Keratinocyte (primary cell): ENCODE results near the gene ABLIM2. TPM values are rescaled to one million over a fixed set of nuclear protein-coding genes. Genes with fewer than 3 reads are reported as not detected.

Source experiments
- DNase-seq: peaks from one replicate; pipeline ENCODE4 v3.0.0-alpha.2; 2011; ENCODE audit warnings: low read depth, missing footprints, low spot score
- FAIRE-seq: peaks from 2 replicates; lab custom pipeline; 2011; peaks lifted over from hg19 to GRCh38; lab: Jason Lieb, UNC
- H2AFZ ChIP-seq: 2 replicates; pipeline ENCODE4 v1.6.0; 2012; ENCODE audit warnings: low read length, control low read depth, inconsistent platforms; ENCODE audit not compliant: control insufficient read depth
- H3K27ac ChIP-seq: 2 replicates; pipeline ENCODE4 v1.5.1; 2011; ENCODE audit warnings: low read length; ENCODE audit not compliant: control insufficient read depth, insufficient read depth
- H3K27me3 ChIP-seq: 3 replicates; pipeline ENCODE4 v1.6.0; 2011; ENCODE audit warnings: low read length; ENCODE audit not compliant: control insufficient read depth, insufficient read depth; ENCODE audit errors: extremely low read depth
- H3K36me3 ChIP-seq, 2 experiments: 2 replicates in 1 of 2; 3 replicates in 1 of 2; pipeline ENCODE4 v1.5.1; 2011; ENCODE audit warnings: low read length in 2 of 2, mild to moderate bottlenecking in 1 of 2; ENCODE audit not compliant: control insufficient read depth in 2 of 2, insufficient read depth in 2 of 2; ENCODE audit errors: extremely low read depth in 1 of 2
- H3K4me1 ChIP-seq: 3 replicates; pipeline ENCODE4 v1.5.1; 2011; ENCODE audit warnings: low read length; ENCODE audit not compliant: control insufficient read depth, insufficient read depth; ENCODE audit errors: extremely low read depth
- H3K4me2 ChIP-seq: 3 replicates; pipeline ENCODE4 v1.6.0; 2011; ENCODE audit warnings: low read depth, low read length; ENCODE audit not compliant: control insufficient read depth, insufficient read depth; ENCODE audit errors: extremely low read depth
- H3K4me3 ChIP-seq, 3 experiments: fragments of 200-600 bp in 1 of 3; sonication (generic) in 1 of 3; 2 replicates in 2 of 3; 3 replicates in 1 of 3; pipeline ENCODE4 v1.5.1; 2011 to 2016; ENCODE audit warnings: low read length in 3 of 3, mild to moderate bottlenecking in 3 of 3, control low read depth in 2 of 3, inconsistent platforms in 1 of 3, low read depth in 1 of 3, mixed read lengths in 1 of 3, mixed run types in 1 of 3, moderate library complexity in 1 of 3; ENCODE audit not compliant: control insufficient read depth in 2 of 3, insufficient read depth in 2 of 3; ENCODE audit errors: extremely low read depth in 1 of 3
- H3K79me2 ChIP-seq: 2 replicates; pipeline ENCODE4 v1.6.0; 2012; ENCODE audit warnings: low read length; ENCODE audit not compliant: control insufficient read depth, insufficient read depth
- H3K9ac ChIP-seq: 3 replicates; pipeline ENCODE4 v1.6.0; 2011; ENCODE audit warnings: low read length; ENCODE audit not compliant: control insufficient read depth, insufficient read depth; ENCODE audit errors: extremely low read depth
- H3K9me1 ChIP-seq: 3 replicates; pipeline ENCODE4 v1.6.0; 2011; ENCODE audit warnings: low read length; ENCODE audit not compliant: control insufficient read depth, insufficient read depth; ENCODE audit errors: extremely low read depth
- H3K9me3 ChIP-seq: 2 replicates; pipeline ENCODE4 v1.5.1; 2012; ENCODE audit warnings: low read depth, low read length; ENCODE audit not compliant: control insufficient read depth
- H4K20me1 ChIP-seq: 3 replicates; pipeline ENCODE4 v1.6.0; 2011; ENCODE audit warnings: low read length; ENCODE audit not compliant: control insufficient read depth, insufficient read depth; ENCODE audit errors: extremely low read depth
- CTCF ChIP-seq, 3 experiments: IDR thresholded peaks in 1 of 3; conservative IDR thresholded peaks in 1 of 3; optimal IDR thresholded peaks in 1 of 3; 2 replicates in 2 of 3; 3 replicates in 1 of 3; pipeline versions ENCODE3 to v1.5.1; 2011; ENCODE audit warnings: low read length in 3 of 3, mild to moderate bottlenecking in 3 of 3, moderate library complexity in 2 of 3, control low read depth in 1 of 3, inconsistent platforms in 1 of 3; ENCODE audit not compliant: insufficient read depth in 2 of 3; ENCODE audit errors: extremely low read depth in 1 of 3
- EZH2 ChIP-seq: IDR thresholded peaks from one replicate; pipeline ENCODE4 v1.6.1; 2012; ENCODE audit warnings: inconsistent platforms, mild to moderate bottlenecking, low read length, moderate library complexity
- dilution Hi-C: fragments of 300-500 bp; cut with MboI; formaldehyde crosslinking; loops from one replicate; pipeline ENCODE4 v1.7.0; 2020; ENCODE audit warnings: low sequenced_read_pairs; ENCODE audit not compliant: extremely low pct_ligation_motif_present
- polyA plus RNA-seq, 5 experiments: library from polyadenylated mRNA; depleted of rRNA in 3 of 5; stranded (reverse) in 3 of 5; stranded (forward) in 1 of 5; unstranded in 1 of 5; fragments of >200 nt; gene quantifications; 1 replicate in 1 of 5; 2 replicates in 3 of 5; 3 replicates in 1 of 5; pipeline versions ENCODE4 v1.2.1 to v1.2.3, GENCODE V29; 2011 to 2012; ENCODE audit warnings: missing spikeins in 2 of 5, low read depth in 1 of 5, low replicate concordance in 1 of 5

ABLIM2 gene
- polyA plus RNA-seq, 1 donor (not counting 4 experiments of a cell fraction or from before 2014, with no cell fraction given), result 0.94 TPM

GRCh38 chr4:7926822-7927221 is 231.8 kb downstream of the ABLIM2 start:
- peaks cover 86% of the 10 kb centered on the region for H3K79me2 ChIP-seq

GRCh38 chr4:7924570-7924969 is 234.0 kb downstream of the ABLIM2 start:
- H3K27ac ChIP-seq, result no peak overlapping the region
- dilution Hi-C loops, result no loop called here
- H3K79me2 ChIP-seq, result peaks cover 82% of the 10 kb centered on the region

More at GRCh38 chr4:7926822-7927221, 231.8 kb downstream of the ABLIM2 start:
- H3K9me1 ChIP-seq, result no peaks in the 10 kb centered on the region
- H3K9me3 ChIP-seq, result no peaks in the 10 kb centered on the region
- no peak overlapping the region for H3K4me3 ChIP-seq
- no peak overlapping the region for H2AFZ ChIP-seq
- peaks cover 6% of the 10 kb centered on the region for H4K20me1 ChIP-seq
- no peak overlapping the region for H3K9ac ChIP-seq
- H3K4me1 ChIP-seq, result peaks cover 19% of the 10 kb centered on the region
- FAIRE-seq (no peak), DNase-seq (no peak)
- TF ChIP-seq EZH2 (no peak), CTCF (optimal IDR thresholded peaks at IDR 0.05 in 1 of 3, IDR thresholded peaks at IDR 0.05 in 1 of 3, conservative IDR thresholded peaks at IDR 0.05 in 1 of 3; ENCODE audit: extremely low read depth in 1 of 3, insufficient read depth in 2 of 3, low read length in 3 of 3) (no peak)
- no peak overlapping the region for H3K27ac ChIP-seq
- dilution Hi-C loops, result no loop called here
- H3K36me3 ChIP-seq, result no peaks in the 10 kb centered on the region
- no peak overlapping the region for H3K4me2 ChIP-seq
- H3K27me3 ChIP-seq, result no peaks in the 10 kb centered on the region

GRCh38 chr4:7924163-7924562 is 234.4 kb downstream of the ABLIM2 start:
- H3K9me3 ChIP-seq, result no peaks in the 10 kb centered on the region
- no peak for TF ChIP-seq CTCF (optimal IDR thresholded peaks at IDR 0.05 in 1 of 3, IDR thresholded peaks at IDR 0.05 in 1 of 3, conservative IDR thresholded peaks at IDR 0.05 in 1 of 3; ENCODE audit: extremely low read depth in 1 of 3, insufficient read depth in 2 of 3, low read length in 3 of 3)
- TF ChIP-seq EZH2, result no peak
- H3K4me3 ChIP-seq, result no peak overlapping the region
- dilution Hi-C loops, result no loop called here
- H4K20me1 ChIP-seq, result no peaks in the 10 kb centered on the region
- H3K36me3 ChIP-seq, result no peaks in the 10 kb centered on the region
- H3K4me1 ChIP-seq, result peaks cover 6% of the 10 kb centered on the region
- no peak overlapping the region for H3K27ac ChIP-seq
- no peak overlapping the region for H3K4me2 ChIP-seq
- H3K79me2 ChIP-seq, result peaks cover 81% of the 10 kb centered on the region
- FAIRE-seq (no peak), DNase-seq (no peak)
- no peak overlapping the region for H2AFZ ChIP-seq
- no peaks in the 10 kb centered on the region for H3K27me3 ChIP-seq
- H3K9me1 ChIP-seq, result no peaks in the 10 kb centered on the region
- H3K9ac ChIP-seq, result no peak overlapping the region

More at GRCh38 chr4:7924570-7924969, 234.0 kb downstream of the ABLIM2 start:
- no peak for TF ChIP-seq EZH2
- Histone ChIP-seq H3K9ac (no peak overlapping the region), H3K4me2 (no peak overlapping the region), H2AFZ (no peak overlapping the region), H4K20me1 (no peaks in the 10 kb centered on the region), H3K4me3 (no peak overlapping the region), H3K9me1 (no peaks in the 10 kb centered on the region), H3K36me3 (no peaks in the 10 kb centered on the region), H3K9me3 (no peaks in the 10 kb centered on the region), H3K27me3 (no peaks in the 10 kb centered on the region), H3K4me1 (peaks cover 10% of the 10 kb centered on the region)
- FAIRE-seq, result no peak
- no peak for DNase-seq
